Retinal pigment epithelial cell (primary cell): ENCODE data around the gene CIDEA.

Experiments used
- DNase-seq: peaks from one replicate; pipeline ENCODE4 v3.0.0-alpha.2; 2010; ENCODE audit warnings: low read depth
- H3K4me3 ChIP-seq: 2 replicates; pipeline ENCODE4 v1.5.1; 2011; ENCODE audit warnings: mild to moderate bottlenecking, low read length, control low read depth, moderate library complexity
- CTCF ChIP-seq: conservative IDR thresholded peaks from 2 replicates; pipeline ENCODE4 v1.5.1; 2011; ENCODE audit warnings: low read depth, low read length, control low read depth, inconsistent platforms

CIDEA gene

DNA sequence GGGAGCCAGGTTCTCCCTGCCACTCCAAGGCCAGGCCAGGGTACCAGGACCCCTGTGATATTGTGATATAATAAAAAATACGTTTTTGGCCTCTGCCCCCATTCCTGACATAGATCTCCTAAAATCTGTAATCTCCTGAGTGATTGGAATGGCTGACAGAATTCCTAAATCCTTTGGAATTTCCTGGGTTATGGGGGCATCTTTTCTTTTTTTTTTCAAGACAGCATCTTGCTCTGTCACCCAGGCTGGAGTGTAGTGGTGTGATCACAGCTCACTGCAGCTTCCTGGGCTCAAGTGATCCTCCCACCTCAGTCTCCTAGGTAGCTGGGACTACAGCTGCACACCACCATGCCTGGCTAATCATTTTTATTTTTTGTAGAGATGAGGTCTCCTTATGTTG lies 27.7 kb downstream of the CIDEA start:
- no peak overlapping the region for H3K4me3 ChIP-seq
- DNase-seq = no peak
- no peak for TF ChIP-seq CTCF

- no peak for TF ChIP-seq CTCF
- DNase-seq = no peak
- H3K4me3 ChIP-seq = no peak overlapping the region
These were observed 28.4 kb downstream of the CIDEA start for GRCh38 chr18:12282442-12283039.

- H3K4me3 ChIP-seq = no peak overlapping the region
- TF ChIP-seq CTCF = peak; percentile 46
- DNase-seq = no peak
These were observed 29.1 kb downstream of the CIDEA start for GRCh38 chr18:12283256-12283655.

DNA sequence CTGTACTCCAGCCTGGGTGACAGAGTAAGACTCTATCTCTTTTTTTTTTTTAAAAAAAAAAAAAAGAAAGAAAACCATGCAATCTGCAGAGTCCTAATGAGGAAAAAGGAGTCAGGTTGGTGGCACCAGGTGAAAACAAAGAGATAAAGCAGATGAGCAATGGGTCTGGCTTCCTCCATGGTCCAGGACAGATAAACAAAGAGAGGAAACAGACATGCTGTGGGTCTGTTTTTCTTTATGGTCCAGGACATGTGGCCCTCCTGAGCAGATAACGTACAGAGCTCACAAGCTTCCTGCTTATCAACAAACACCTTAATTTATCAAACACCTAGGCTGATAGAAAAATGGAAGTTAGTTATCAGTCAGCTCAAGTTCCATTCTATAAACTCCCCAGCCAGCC lies 29.5 kb downstream of the CIDEA start:
- no peak for DNase-seq
- TF ChIP-seq CTCF = no peak
- no peak overlapping the region for H3K4me3 ChIP-seq

DNA sequence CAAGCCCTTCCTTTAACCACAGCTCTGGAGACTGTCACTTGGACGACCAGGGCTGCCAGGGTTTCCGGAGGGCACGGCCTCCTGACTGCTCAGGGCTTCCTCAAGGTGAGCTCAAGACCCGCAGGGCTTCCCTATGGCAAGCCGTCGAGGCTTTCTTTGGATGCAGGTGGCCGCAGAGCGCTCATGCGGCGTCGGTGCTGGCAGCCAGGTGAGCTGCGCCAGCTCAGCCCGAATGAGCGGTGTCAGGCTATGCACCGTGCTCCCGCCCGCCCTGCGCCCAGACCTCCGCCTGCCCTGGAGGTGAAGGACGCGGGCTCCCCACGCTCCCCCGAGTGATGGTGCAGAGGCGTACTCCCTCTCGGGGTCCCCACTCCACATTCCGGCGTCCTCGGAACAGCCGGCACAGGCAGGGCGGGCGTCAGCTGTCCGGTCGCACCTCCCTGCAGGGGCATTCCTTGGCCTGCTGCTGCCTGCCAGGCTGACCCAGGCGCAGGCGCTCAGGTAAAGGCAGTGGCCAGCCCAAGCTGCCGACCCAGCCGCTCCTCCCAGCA lies 33.0 kb downstream of the CIDEA start:
- no peak for DNase-seq
- no peak for TF ChIP-seq CTCF
- H3K4me3 ChIP-seq = peak overlapping the region; percentile 57

DNA sequence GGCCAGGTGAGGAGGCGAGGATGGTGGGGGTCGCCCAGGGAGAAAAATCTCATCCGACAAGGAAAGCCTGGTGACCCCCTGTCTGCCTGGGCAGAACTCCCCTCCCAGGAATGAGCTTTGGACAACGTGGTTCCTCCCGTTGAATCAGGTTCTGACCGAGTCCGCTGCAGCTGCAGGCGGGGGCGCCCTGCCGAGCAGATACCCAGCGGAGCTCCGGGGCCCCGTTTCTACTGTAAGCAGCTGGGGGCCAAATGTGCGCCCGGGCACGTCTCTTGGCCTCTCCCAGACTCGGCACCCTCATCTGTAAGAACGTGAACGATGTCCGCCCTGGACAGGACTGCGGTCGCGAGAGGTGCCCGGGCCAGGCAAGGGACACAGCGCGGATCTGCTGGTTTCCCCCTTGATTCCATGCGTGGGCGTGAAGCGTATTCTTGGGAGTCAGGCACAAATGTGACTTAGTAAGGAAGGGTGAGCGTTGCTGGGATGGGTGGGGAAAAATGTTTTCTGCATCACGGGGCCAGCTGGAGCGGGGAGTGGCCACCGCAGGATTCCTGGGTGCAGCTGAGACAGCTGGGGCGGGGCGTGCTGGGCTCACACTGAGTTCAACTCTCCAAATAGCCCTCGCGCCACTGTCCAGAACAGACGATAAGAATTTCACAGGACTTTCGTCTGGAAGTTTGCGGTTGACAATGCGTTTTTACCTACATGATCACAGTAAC lies 33.7 kb downstream of the CIDEA start:
- peak overlapping the region; percentile 57 for H3K4me3 ChIP-seq
- TF ChIP-seq CTCF = no peak

GRCh38 chr18:12288403-12288755 lies 34.2 kb downstream of the CIDEA start:
- no peak for TF ChIP-seq CTCF
- no peak for DNase-seq
- peak overlapping the region; percentile 57 for H3K4me3 ChIP-seq

More for the DNA sequence above, 33.7 kb downstream of the CIDEA start:
- DNase-seq = peak; percentile 92
